Gastroesophageal sphincter (tissue), 3 donors: ENCODE results near the gene ARHGAP12.

Experiments used
- EP300 ChIP-seq: sonication (generic); formaldehyde crosslinking; IDR thresholded peaks from one replicate; pipeline ENCODE4 v1.6.1; 2017; ENCODE audit warnings: antibody characterized with exemption, mild to moderate bottlenecking
- POLR2A ChIP-seq, 2 donors: fragments of 450-650 bp; IDR thresholded peaks; one replicate each; pipeline ENCODE4 v1.6.1; 2017; ENCODE audit warnings: antibody characterized with exemption in 2 of 2, mild to moderate bottlenecking in 2 of 2, moderate library complexity in 1 of 2
- TF ChIP-seq, protein P1 (sequence below), 4 experiments: fragments of 200-600 bp in 2 of 4; fragments of 450-650 bp in 2 of 4; sonication (generic) in 1 of 4; IDR thresholded peaks; one replicate each; pipeline ENCODE4 v1.5.1; 2017 to 2019; ENCODE audit warnings: antibody characterized with exemption in 4 of 4, mild to moderate bottlenecking in 2 of 4, moderate library complexity in 2 of 4

DNA sequence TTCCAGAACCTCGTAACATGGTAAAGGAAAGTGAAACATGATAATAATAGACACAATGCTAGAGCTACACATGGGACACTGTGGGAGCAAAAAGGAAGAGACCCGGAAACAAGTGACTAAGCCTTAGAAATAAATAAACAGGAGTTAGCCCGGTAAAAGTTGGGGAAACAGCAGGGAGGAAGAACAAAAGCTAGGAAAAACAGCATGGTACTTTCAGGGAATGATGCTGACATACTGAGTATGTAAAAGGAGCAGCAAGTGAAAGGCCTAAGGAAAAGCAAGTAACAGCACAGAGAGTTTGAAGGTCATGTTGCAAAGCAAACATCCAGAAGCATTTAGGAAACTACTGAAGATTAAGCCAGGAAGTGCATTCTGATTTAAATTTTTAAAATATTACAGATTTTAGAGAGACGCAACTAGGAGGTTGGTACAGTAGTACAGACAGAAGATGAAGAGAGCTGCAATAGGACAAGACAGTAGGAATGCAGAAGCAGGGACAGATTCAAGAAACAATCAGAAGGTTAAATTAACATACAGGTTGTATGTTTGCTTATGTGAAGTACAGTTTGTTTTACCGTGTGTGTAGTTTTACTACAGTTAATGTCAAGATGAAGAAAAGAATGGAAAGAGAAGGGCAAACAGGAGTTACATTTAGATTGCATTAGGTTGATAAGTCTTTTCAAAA lies 63.7 kb downstream of the ARHGAP12 start:
- TF ChIP-seq, protein P1, sequence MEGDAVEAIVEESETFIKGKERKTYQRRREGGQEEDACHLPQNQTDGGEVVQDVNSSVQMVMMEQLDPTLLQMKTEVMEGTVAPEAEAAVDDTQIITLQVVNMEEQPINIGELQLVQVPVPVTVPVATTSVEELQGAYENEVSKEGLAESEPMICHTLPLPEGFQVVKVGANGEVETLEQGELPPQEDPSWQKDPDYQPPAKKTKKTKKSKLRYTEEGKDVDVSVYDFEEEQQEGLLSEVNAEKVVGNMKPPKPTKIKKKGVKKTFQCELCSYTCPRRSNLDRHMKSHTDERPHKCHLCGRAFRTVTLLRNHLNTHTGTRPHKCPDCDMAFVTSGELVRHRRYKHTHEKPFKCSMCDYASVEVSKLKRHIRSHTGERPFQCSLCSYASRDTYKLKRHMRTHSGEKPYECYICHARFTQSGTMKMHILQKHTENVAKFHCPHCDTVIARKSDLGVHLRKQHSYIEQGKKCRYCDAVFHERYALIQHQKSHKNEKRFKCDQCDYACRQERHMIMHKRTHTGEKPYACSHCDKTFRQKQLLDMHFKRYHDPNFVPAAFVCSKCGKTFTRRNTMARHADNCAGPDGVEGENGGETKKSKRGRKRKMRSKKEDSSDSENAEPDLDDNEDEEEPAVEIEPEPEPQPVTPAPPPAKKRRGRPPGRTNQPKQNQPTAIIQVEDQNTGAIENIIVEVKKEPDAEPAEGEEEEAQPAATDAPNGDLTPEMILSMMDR (IDR thresholded peaks at IDR 0.05): no peak
- TF ChIP-seq POLR2A (IDR thresholded peaks at IDR 0.05): no peak
- TF ChIP-seq EP300: no peak
